ENCODE data around the gene COL8A2. TPM values are rescaled to one million over a fixed set of nuclear protein-coding genes. Genes with fewer than 3 reads are reported as not detected.

Gene COL8A2
- total RNA-seq, 1 donor from 2014 or later = 10.1 TPM

- no peak overlapping the region for H3K4me3 Mint-ChIP-seq (ENCODE audit: unreplicated experiment)
- TF ChIP-seq CTCF (IDR thresholded peaks at IDR 0.05) = no peak
- H3K36me3 Mint-ChIP-seq (ENCODE audit: unreplicated experiment) = peaks cover 32% of the 10 kb centered on the region
- H3K4me1 Mint-ChIP-seq (ENCODE audit: unreplicated experiment) = peaks cover 11% of the 10 kb centered on the region
- H3K9me3 Mint-ChIP-seq (ENCODE audit: unreplicated experiment) = no peaks in the 10 kb centered on the region
- H3K27ac Mint-ChIP-seq (ENCODE audit: unreplicated experiment) = peak overlapping the region; percentile 27
- DNase-seq (ENCODE audit: extremely low spot score, unreplicated experiment) = no peak
- no peaks in the 10 kb centered on the region for H3K27me3 Mint-ChIP-seq (ENCODE audit: unreplicated experiment)
These were observed 45.8 kb upstream of the COL8A2 start for GRCh38 chr1:36170643-36171412.

- no peak overlapping the region for H3K27ac Mint-ChIP-seq (ENCODE audit: unreplicated experiment)
- TF ChIP-seq CTCF (IDR thresholded peaks at IDR 0.05) = no peak
- no peaks in the 10 kb centered on the region for H3K27me3 Mint-ChIP-seq (ENCODE audit: unreplicated experiment)
- peaks cover 15% of the 10 kb centered on the region for H3K4me1 Mint-ChIP-seq (ENCODE audit: unreplicated experiment)
- no peak for DNase-seq (ENCODE audit: extremely low spot score, unreplicated experiment)
- no peaks in the 10 kb centered on the region for H3K9me3 Mint-ChIP-seq (ENCODE audit: unreplicated experiment)
- H3K4me3 Mint-ChIP-seq (ENCODE audit: unreplicated experiment) = no peak overlapping the region
- H3K36me3 Mint-ChIP-seq (ENCODE audit: unreplicated experiment) = peaks cover 26% of the 10 kb centered on the region
These were observed 43.5 kb upstream of the COL8A2 start for GRCh38 chr1:36168514-36168913.

- peaks cover 17% of the 10 kb centered on the region for H3K36me3 Mint-ChIP-seq (ENCODE audit: unreplicated experiment)
- H3K4me3 Mint-ChIP-seq (ENCODE audit: unreplicated experiment) = no peak overlapping the region
These were observed 42.2 kb upstream of the COL8A2 start for GRCh38 chr1:36166938-36167905.

GRCh38 chr1:36166136-36166535 is 41.1 kb upstream of the COL8A2 start:
- Mint-ChIP-seq H3K9me3 (ENCODE audit: unreplicated experiment) (no peaks in the 10 kb centered on the region), H3K27me3 (ENCODE audit: unreplicated experiment) (no peaks in the 10 kb centered on the region), H3K4me3 (ENCODE audit: unreplicated experiment) (no peak overlapping the region), H3K36me3 (ENCODE audit: unreplicated experiment) (peaks cover 12% of the 10 kb centered on the region), H3K4me1 (ENCODE audit: unreplicated experiment) (peaks cover 34% of the 10 kb centered on the region), H3K27ac (ENCODE audit: unreplicated experiment) (no peak overlapping the region)
- no peak for TF ChIP-seq CTCF (IDR thresholded peaks at IDR 0.05)
- DNase-seq (ENCODE audit: extremely low spot score, unreplicated experiment) = no peak

More at GRCh38 chr1:36166938-36167905, 42.2 kb upstream of the COL8A2 start:
- H3K9me3 Mint-ChIP-seq (ENCODE audit: unreplicated experiment) = no peaks in the 10 kb centered on the region
- DNase-seq (ENCODE audit: extremely low spot score, unreplicated experiment) = no peak
- peak overlapping the region; percentile 43 for H3K27ac Mint-ChIP-seq (ENCODE audit: unreplicated experiment)
- no peak for TF ChIP-seq CTCF (IDR thresholded peaks at IDR 0.05)
- no peaks in the 10 kb centered on the region for H3K27me3 Mint-ChIP-seq (ENCODE audit: unreplicated experiment)
- H3K4me1 Mint-ChIP-seq (ENCODE audit: unreplicated experiment) = peaks cover 23% of the 10 kb centered on the region

- Mint-ChIP-seq H3K9me3 (ENCODE audit: unreplicated experiment) (no peaks in the 10 kb centered on the region), H3K36me3 (ENCODE audit: unreplicated experiment) (peaks cover 11% of the 10 kb centered on the region), H3K27ac (ENCODE audit: unreplicated experiment) (no peak overlapping the region), H3K4me3 (ENCODE audit: unreplicated experiment) (no peak overlapping the region), H3K4me1 (ENCODE audit: unreplicated experiment) (peaks cover 44% of the 10 kb centered on the region), H3K27me3 (ENCODE audit: unreplicated experiment) (no peaks in the 10 kb centered on the region)
- DNase-seq (ENCODE audit: extremely low spot score, unreplicated experiment) = no peak
- no peak for TF ChIP-seq CTCF (IDR thresholded peaks at IDR 0.05)
These were observed 40.1 kb upstream of the COL8A2 start for GRCh38 chr1:36165145-36165544.
